Muscle layer of colon (tissue), 2 donors: Measurements from ENCODE around the gene ATIC.
A peak's percentile ranks its signal among the peaks of the same experiment; 100 is the strongest.

Source experiments
- H3K27ac ChIP-seq: one replicate; pipeline ENCODE4 v1.7.0; 2013; ENCODE audit warnings: low read depth, mild to moderate bottlenecking, low read length, moderate library complexity
- H3K27me3 ChIP-seq, 2 donors: one replicate each; pipeline ENCODE4 v1.7.0; 2013; ENCODE audit warnings: low read length in 2 of 2, mild to moderate bottlenecking in 2 of 2; ENCODE audit not compliant: insufficient read depth in 2 of 2, control insufficient read depth in 1 of 2
- H3K36me3 ChIP-seq: one replicate; pipeline ENCODE4 v1.7.0; 2013; ENCODE audit warnings: mild to moderate bottlenecking, low read length; ENCODE audit not compliant: insufficient read depth
- H3K4me1 ChIP-seq: one replicate; pipeline ENCODE4 v1.7.0; 2013; ENCODE audit warnings: mild to moderate bottlenecking, low read length; ENCODE audit not compliant: insufficient read depth
- H3K4me3 ChIP-seq, 2 donors: one replicate each; pipeline ENCODE4 v1.7.0; 2013; ENCODE audit warnings: low read length in 2 of 2, low read depth in 1 of 2, mild to moderate bottlenecking in 1 of 2, moderate library complexity in 1 of 2
- H3K9ac ChIP-seq: one replicate; pipeline ENCODE4 v1.7.0; 2013; ENCODE audit warnings: low read length
- H3K9me3 ChIP-seq: one replicate; pipeline ENCODE4 v1.7.0; 2013; ENCODE audit warnings: mild to moderate bottlenecking, low read length
- donor health status: abdominal sarcoma.
- donor health status: Adenocarcinoma of cecum.

The ATIC gene

GRCh38 chr2:215395687-215396460 lies 84.0 kb downstream of the ATIC start:
- Histone ChIP-seq H3K4me1 (peaks cover 16% of the 10 kb centered on the region), H3K27ac (no peak overlapping the region), H3K36me3 (peaks cover 89% of the 10 kb centered on the region), H3K4me3 (no peak overlapping the region), H3K9ac (no peak overlapping the region), H3K9me3 (no peaks in the 10 kb centered on the region), H3K27me3 (no peaks in the 10 kb centered on the region)

- H3K4me1 ChIP-seq: peaks cover 17% of the 10 kb centered on the region
- no peaks in the 10 kb centered on the region for H3K9me3 ChIP-seq
- no peak overlapping the region for H3K27ac ChIP-seq
- H3K9ac ChIP-seq: no peak overlapping the region
- no peak overlapping the region for H3K4me3 ChIP-seq
- H3K36me3 ChIP-seq: peaks cover 80% of the 10 kb centered on the region
- H3K27me3 ChIP-seq: no peaks in the 10 kb centered on the region
Observed at GRCh38 chr2:215396595-215397313, 84.9 kb downstream of the ATIC start.

GRCh38 chr2:215397632-215398341 lies 85.9 kb downstream of the ATIC start:
- H3K36me3 ChIP-seq: peaks cover 70% of the 10 kb centered on the region
- H3K4me1 ChIP-seq: peaks cover 20% of the 10 kb centered on the region
- no peak overlapping the region for H3K4me3 ChIP-seq
- H3K27ac ChIP-seq: peak overlapping the region; percentile 1
- no peaks in the 10 kb centered on the region for H3K9me3 ChIP-seq
- H3K27me3 ChIP-seq: no peaks in the 10 kb centered on the region
- no peak overlapping the region for H3K9ac ChIP-seq

GRCh38 chr2:215399067-215399716 lies 87.3 kb downstream of the ATIC start:
- peaks cover 69% of the 10 kb centered on the region for H3K36me3 ChIP-seq
- H3K9me3 ChIP-seq: no peaks in the 10 kb centered on the region
- no peaks in the 10 kb centered on the region for H3K27me3 ChIP-seq
- H3K9ac ChIP-seq: no peak overlapping the region
- H3K4me3 ChIP-seq: no peak overlapping the region
- H3K27ac ChIP-seq: no peak overlapping the region
- H3K4me1 ChIP-seq: peaks cover 20% of the 10 kb centered on the region
